HG03460 (cell line): ENCODE data around the gene ZNF322.
A peak's percentile ranks its signal among the peaks of the same experiment; 100 is the strongest.

Source experiments
- ATAC-seq: cut with Tn5 transposase; IDR thresholded peaks from one replicate; pipeline ENCODE4 v1.9.1; 2021; ENCODE audit not compliant: unreplicated experiment

The ZNF322 gene

GRCh38 chr6:26613689-26614683 lies 45.6 kb downstream of the ZNF322 start:
- no peak for ATAC-seq

- ATAC-seq, result no peak
Observed at GRCh38 chr6:26613201-26613600, 46.3 kb downstream of the ZNF322 start.

- no peak for ATAC-seq
Observed at GRCh38 chr6:26611599-26611998, 47.9 kb downstream of the ZNF322 start.

- ATAC-seq, result no peak
Observed at GRCh38 chr6:26609463-26609862, 50.1 kb downstream of the ZNF322 start.

GRCh38 chr6:26607434-26608230 lies 51.9 kb downstream of the ZNF322 start:
- ATAC-seq, result peak; percentile 77

GRCh38 chr6:26604797-26605196 lies 54.7 kb downstream of the ZNF322 start:
- ATAC-seq, result no peak

GRCh38 chr6:26604026-26604425 lies 55.5 kb downstream of the ZNF322 start:
- ATAC-seq, result no peak

GRCh38 chr6:26602262-26602661 lies 57.3 kb downstream of the ZNF322 start:
- ATAC-seq, result no peak

- no peak for ATAC-seq
Observed at GRCh38 chr6:26600759-26601158, 58.8 kb downstream of the ZNF322 start.

GRCh38 chr6:26599591-26599990 lies 60.0 kb downstream of the ZNF322 start:
- ATAC-seq, result no peak

GRCh38 chr6:26599134-26599533 lies 60.4 kb downstream of the ZNF322 start:
- no peak for ATAC-seq

- ATAC-seq, result no peak
Observed at GRCh38 chr6:26598267-26598666, 61.3 kb downstream of the ZNF322 start.

- no peak for ATAC-seq
Observed at GRCh38 chr6:26597821-26598220, 61.7 kb downstream of the ZNF322 start.

GRCh38 chr6:26597389-26597766 lies 62.2 kb downstream of the ZNF322 start:
- no peak for ATAC-seq

GRCh38 chr6:26596579-26597388 lies 62.8 kb downstream of the ZNF322 start, which contains the start of gene ABT1:
Gene ABT1, plus strand, starts transcription at chr6:26596953. Its CDS starts 30 bp downstream, at chr6:26596983.
- ATAC-seq, result peak; percentile 71

- ATAC-seq, result peak; percentile 46
Observed at GRCh38 chr6:26595669-26596269, 63.8 kb downstream of the ZNF322 start.

- no peak for ATAC-seq
Observed at GRCh38 chr6:26594730-26595632, 64.6 kb downstream of the ZNF322 start.

GRCh38 chr6:26594131-26594498 lies 65.4 kb downstream of the ZNF322 start:
- ATAC-seq, result no peak

- ATAC-seq, result no peak
Observed at GRCh38 chr6:26593278-26594130, 66.0 kb downstream of the ZNF322 start.
